Activated CD8-positive, alpha-beta T cell treated with anti-CD3 and anti-CD28 coated beads, Interleukin-2, amount 10 ng/mL, durations not matched to agents 7 days and 5 days (primary cell): ENCODE results near the gene MYRIP. TPM values are rescaled to one million over a fixed set of nuclear protein-coding genes. Genes with fewer than 3 reads are reported as not detected.
"Not testable (repeated sequence)": the region's sequence is repeated elsewhere in the genome, so short reads cannot be mapped to it uniquely, and the experiment has no call there.

Experiments
- ATAC-seq: fragments of 150-1000 bp; cut with Tn5 transposase; one replicate; pipeline ENCODE4 v1.10.0; 2021; ENCODE audit warnings: moderate library complexity
- CTCF ChIA-PET: fragments of 350-600 bp; sonication (Branson Sonifier 250); formaldehyde crosslinking; loops from one replicate; lab custom pipeline; 2021; ENCODE audit warnings: antibody characterized with exemption; lab: Charles Lee
- POLR2A ChIA-PET: fragments of 350-600 bp; sonication (Branson Sonifier 250); formaldehyde crosslinking; loops from one replicate; lab custom pipeline; 2021; ENCODE audit warnings: antibody characterized with exemption; lab: Charles Lee
- DNase-seq: peaks from one replicate; pipeline ENCODE4 v3.0.0-alpha.2; 2020
- H3K27ac Mint-ChIP-seq: one replicate; pipeline ENCODE4 v1.8.0; 2021; ENCODE audit warnings: mild to moderate bottlenecking, mixed read lengths
- H3K27me3 Mint-ChIP-seq: one replicate; pipeline ENCODE4 v1.8.0; 2021; ENCODE audit warnings: low read depth, mixed read lengths
- H3K36me3 Mint-ChIP-seq: one replicate; pipeline ENCODE4 v1.8.0; 2021; ENCODE audit warnings: low read depth, mixed read lengths
- H3K4me1 Mint-ChIP-seq: one replicate; pipeline ENCODE4 v1.8.0; 2021; ENCODE audit warnings: low read depth, mixed read lengths
- H3K4me3 Mint-ChIP-seq: one replicate; pipeline ENCODE4 v1.8.0; 2021; ENCODE audit warnings: mild to moderate bottlenecking, mixed read lengths
- H3K9me3 Mint-ChIP-seq: one replicate; pipeline ENCODE4 v1.8.0; 2022; ENCODE audit warnings: mixed read lengths; ENCODE audit not compliant: insufficient read depth
- total RNA-seq, 2 experiments: library from RNA; stranded (reverse); gene quantifications; one replicate each; pipeline ENCODE4 v1.2.3, GENCODE V29; 2021

Gene MYRIP
- total RNA-seq, 2 experiments from 2014 or later, result not detected

GRCh38 chr3:39809995-39810595 lies 686 bp downstream of the MYRIP start:
- H3K36me3 Mint-ChIP-seq, result peaks cover 3% of the 10 kb centered on the region
- ChIA-PET CTCF (no interaction called here), POLR2A (no interaction called here)
- DNase-seq (no peak), ATAC-seq (no peak)
- H3K4me1 Mint-ChIP-seq, result peaks cover 15% of the 10 kb centered on the region
- H3K4me3 Mint-ChIP-seq, result peak overlapping the region; percentile 57
- no peak overlapping the region for H3K27ac Mint-ChIP-seq
- H3K9me3 Mint-ChIP-seq, result no peaks in the 10 kb centered on the region
- peaks cover 56% of the 10 kb centered on the region for H3K27me3 Mint-ChIP-seq

GRCh38 chr3:39810647-39811161 lies 1.3 kb downstream of the MYRIP start:
- Mint-ChIP-seq H3K4me3 (no peak overlapping the region), H3K27me3 (peaks cover 59% of the 10 kb centered on the region), H3K9me3 (no peaks in the 10 kb centered on the region), H3K27ac (no peak overlapping the region), H3K4me1 (peaks cover 15% of the 10 kb centered on the region), H3K36me3 (peaks cover 3% of the 10 kb centered on the region)
- ATAC-seq (no peak), DNase-seq (no peak)
- ChIA-PET POLR2A (no interaction called here), CTCF (no interaction called here)

GRCh38 chr3:39811561-39811960 lies 2.2 kb downstream of the MYRIP start:
- ChIA-PET POLR2A (no interaction called here), CTCF (interaction anchor here (1.0 to 1.7 kb wide), 2 partner anchors 7 to 9 kb away, joined by 3 to 5 read pairs; no protein-coding TSS in a partner anchor)
- H3K27ac Mint-ChIP-seq, result no peak overlapping the region
- H3K36me3 Mint-ChIP-seq, result peaks cover 3% of the 10 kb centered on the region
- H3K9me3 Mint-ChIP-seq, result no peaks in the 10 kb centered on the region
- no peak overlapping the region for H3K4me3 Mint-ChIP-seq
- H3K27me3 Mint-ChIP-seq, result peaks cover 53% of the 10 kb centered on the region
- H3K4me1 Mint-ChIP-seq, result peaks cover 15% of the 10 kb centered on the region
- ATAC-seq (no peak), DNase-seq (no peak)

DNA sequence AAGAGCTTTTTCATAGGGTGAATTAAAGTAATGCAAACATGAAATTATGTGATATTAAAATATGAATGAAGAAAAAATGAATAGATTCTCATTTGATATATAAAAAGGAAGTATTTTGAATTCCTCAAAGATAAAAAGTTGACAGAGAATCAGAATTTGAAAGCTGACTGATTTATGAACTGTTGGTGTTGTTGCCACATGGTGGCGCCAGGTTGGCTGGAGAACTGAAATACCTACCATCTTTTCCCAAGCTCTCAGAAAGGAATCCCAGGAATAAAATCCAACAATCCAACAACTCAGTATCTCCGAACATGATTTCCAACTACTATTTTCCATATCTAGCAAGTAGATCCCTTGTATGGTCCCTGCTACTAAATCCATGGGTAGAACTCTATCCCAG lies 3.1 kb downstream of the MYRIP start:
- H3K27ac Mint-ChIP-seq, result no peak overlapping the region
- peaks cover 47% of the 10 kb centered on the region for H3K27me3 Mint-ChIP-seq
- H3K4me1 Mint-ChIP-seq, result peaks cover 15% of the 10 kb centered on the region
- DNase-seq, result no peak
- no peaks in the 10 kb centered on the region for H3K9me3 Mint-ChIP-seq
- no peak for ATAC-seq
- H3K4me3 Mint-ChIP-seq, result no peak overlapping the region
- ChIA-PET POLR2A (no interaction called here), CTCF (interaction anchor here (0.8 to 1.7 kb wide), 4 partner anchors 8 to 368 kb away, joined by 3 to 5 read pairs (median 3); no protein-coding TSS in a partner anchor)
- peaks cover 3% of the 10 kb centered on the region for H3K36me3 Mint-ChIP-seq

- no peak overlapping the region for H3K27ac Mint-ChIP-seq
- CTCF ChIA-PET, result no interaction called here
- ATAC-seq (no peak), DNase-seq (no peak)
- peaks cover 10% of the 10 kb centered on the region for H3K4me1 Mint-ChIP-seq
- H3K27me3 Mint-ChIP-seq, result peaks cover 34% of the 10 kb centered on the region
- H3K9me3 Mint-ChIP-seq, result no peaks in the 10 kb centered on the region
- H3K36me3 Mint-ChIP-seq, result peaks cover 3% of the 10 kb centered on the region
- H3K4me3 Mint-ChIP-seq, result no peak overlapping the region
- POLR2A ChIA-PET, result no interaction called here
Measured at GRCh38 chr3:39814007-39814406, 4.6 kb downstream of the MYRIP start.

DNA sequence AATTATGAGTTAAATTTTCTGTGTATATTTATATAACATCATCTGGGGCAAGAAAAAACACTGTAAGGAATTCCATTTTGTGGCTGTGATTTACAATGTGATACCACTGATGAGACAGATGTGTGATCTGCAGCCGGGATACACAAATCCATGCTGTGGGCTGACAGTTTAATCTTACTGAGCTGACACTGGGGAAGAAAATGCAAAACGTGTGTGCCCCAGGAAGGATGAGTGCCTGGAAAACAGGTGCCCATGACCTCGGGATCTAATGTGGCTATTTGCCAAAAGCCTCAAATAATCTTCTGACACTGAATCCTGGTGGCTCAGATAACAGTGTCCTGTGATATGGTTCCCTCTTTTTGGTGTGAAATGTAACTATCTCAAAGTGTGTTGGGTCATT lies 10.5 kb downstream of the MYRIP start:
- Mint-ChIP-seq H3K27ac (no peak overlapping the region), H3K4me3 (no peak overlapping the region), H3K36me3 (no peaks in the 10 kb centered on the region), H3K4me1 (no peaks in the 10 kb centered on the region), H3K9me3 (no peaks in the 10 kb centered on the region), H3K27me3 (peaks cover 13% of the 10 kb centered on the region)
- no peak for ATAC-seq
- DNase-seq, result no peak
- ChIA-PET POLR2A (no interaction called here), CTCF (no interaction called here)

DNA sequence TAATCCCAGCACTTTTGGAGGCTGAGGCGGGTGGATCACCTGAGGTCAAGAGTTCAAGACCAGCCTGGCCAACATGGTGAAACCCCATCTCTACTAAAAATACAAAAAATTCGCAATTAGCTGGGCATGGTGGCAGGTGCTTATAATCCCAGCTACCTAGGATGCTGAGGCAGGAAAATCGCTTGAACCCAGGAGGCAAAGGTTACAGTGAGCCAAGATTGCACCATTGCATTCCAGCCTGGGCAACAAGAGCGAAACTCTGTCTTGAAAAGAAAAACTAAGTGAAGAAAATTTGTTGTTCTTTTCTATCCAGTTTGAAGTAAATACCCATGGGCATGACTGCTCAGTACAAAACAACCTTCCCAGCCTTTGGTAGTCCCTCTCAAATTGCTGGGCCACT lies 24.4 kb downstream of the MYRIP start:
- H3K27ac Mint-ChIP-seq, POLR2A ChIA-PET, H3K4me1 Mint-ChIP-seq, H3K27me3 Mint-ChIP-seq, DNase-seq, H3K36me3 Mint-ChIP-seq, CTCF ChIA-PET, ATAC-seq, H3K4me3 Mint-ChIP-seq, H3K9me3 Mint-ChIP-seq: not testable (repeated sequence)

GRCh38 chr3:39839484-39839883 lies 30.1 kb downstream of the MYRIP start:
- no peak overlapping the region for H3K27ac Mint-ChIP-seq

GRCh38 chr3:39843440-39843839 lies 34.0 kb downstream of the MYRIP start:
- H3K9me3 Mint-ChIP-seq, result no peaks in the 10 kb centered on the region
- no peaks in the 10 kb centered on the region for H3K4me1 Mint-ChIP-seq
- ChIA-PET POLR2A (no interaction called here), CTCF (no interaction called here)
- H3K36me3 Mint-ChIP-seq, result no peaks in the 10 kb centered on the region
- H3K4me3 Mint-ChIP-seq, result no peak overlapping the region
- no peaks in the 10 kb centered on the region for H3K27me3 Mint-ChIP-seq
- no peak for ATAC-seq
- no peak for DNase-seq
- no peak overlapping the region for H3K27ac Mint-ChIP-seq

More at GRCh38 chr3:39839484-39839883, 30.1 kb downstream of the MYRIP start:
- ATAC-seq (no peak), DNase-seq (no peak)
- Mint-ChIP-seq H3K4me3 (no peak overlapping the region), H3K36me3 (no peaks in the 10 kb centered on the region), H3K4me1 (no peaks in the 10 kb centered on the region), H3K9me3 (no peaks in the 10 kb centered on the region), H3K27me3 (no peaks in the 10 kb centered on the region)
- ChIA-PET CTCF (no interaction called here), POLR2A (interaction anchor here (0.7 kb wide), 1 partner anchor 125 kb away, joined by 3 read pairs; no protein-coding TSS in a partner anchor)

DNA sequence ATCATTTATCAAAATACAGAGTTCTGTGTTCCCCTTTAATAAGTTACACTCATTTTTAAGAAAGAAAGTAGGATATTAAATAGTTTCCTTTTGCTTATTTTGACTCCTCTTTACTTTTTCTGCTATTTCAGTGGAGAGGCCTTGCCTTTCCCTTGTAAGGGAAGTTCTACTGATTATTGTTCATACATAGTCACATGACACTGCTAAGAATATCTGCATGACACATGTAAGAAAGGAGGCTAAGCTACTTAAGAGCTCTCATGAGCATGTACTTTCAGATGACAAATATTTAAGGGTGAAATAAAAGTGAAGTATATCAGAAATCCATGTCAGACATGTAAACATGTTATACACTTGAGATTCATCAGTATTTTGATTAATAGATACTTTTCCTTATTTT lies 39.0 kb downstream of the MYRIP start:
- Mint-ChIP-seq H3K27me3 (no peaks in the 10 kb centered on the region), H3K9me3 (no peaks in the 10 kb centered on the region), H3K36me3 (no peaks in the 10 kb centered on the region), H3K27ac (no peak overlapping the region), H3K4me3 (no peak overlapping the region), H3K4me1 (no peaks in the 10 kb centered on the region)
- DNase-seq, result no peak
- ATAC-seq, result no peak
- ChIA-PET CTCF (no interaction called here), POLR2A (no interaction called here)

DNA sequence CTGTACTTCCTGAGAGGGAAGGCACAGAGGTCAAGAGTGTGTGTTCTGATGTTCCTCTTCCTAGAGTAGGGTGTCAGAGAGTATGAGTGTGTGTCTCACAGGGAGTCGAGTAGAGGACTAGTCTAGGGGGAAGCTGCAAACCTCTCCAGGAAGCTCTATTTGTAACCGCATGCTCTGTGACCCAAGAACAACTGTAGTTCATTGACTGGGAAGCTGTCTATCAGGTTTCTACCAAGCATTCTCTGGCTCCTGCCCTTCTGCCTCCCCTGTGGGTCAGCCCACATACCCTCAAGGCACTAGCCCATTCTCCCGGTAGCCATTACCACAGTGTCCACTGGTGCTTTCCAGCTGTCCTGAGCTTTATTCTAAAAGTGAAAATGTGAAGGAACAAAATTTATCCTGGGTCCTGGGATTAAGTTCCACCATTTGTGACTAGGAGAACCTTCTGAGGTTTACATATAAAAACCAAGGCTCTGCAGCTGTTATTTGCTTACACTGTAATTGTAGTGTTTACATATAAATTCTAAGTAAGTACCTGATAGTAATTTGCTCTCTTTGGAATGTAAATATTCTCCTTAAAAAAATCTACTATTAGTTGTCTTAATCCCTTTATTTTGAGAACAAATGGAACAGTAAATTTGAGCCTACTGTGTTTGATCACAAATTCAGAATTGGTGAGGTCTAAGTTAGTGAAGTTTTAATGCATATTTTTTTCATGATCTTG lies 40.7 kb downstream of the MYRIP start:
- Mint-ChIP-seq H3K4me3 (no peak overlapping the region), H3K9me3 (no peaks in the 10 kb centered on the region), H3K36me3 (no peaks in the 10 kb centered on the region), H3K27ac (no peak overlapping the region), H3K4me1 (no peaks in the 10 kb centered on the region), H3K27me3 (no peaks in the 10 kb centered on the region)
- DNase-seq (no peak), ATAC-seq (no peak)
- ChIA-PET CTCF (no interaction called here), POLR2A (no interaction called here)

GRCh38 chr3:39850716-39851032 lies 41.3 kb downstream of the MYRIP start:
- no peaks in the 10 kb centered on the region for H3K9me3 Mint-ChIP-seq

More at GRCh38 chr3:39850716-39851032, 41.3 kb downstream of the MYRIP start:
- ChIA-PET POLR2A (no interaction called here), CTCF (no interaction called here)
- ATAC-seq, result no peak
- Mint-ChIP-seq H3K27ac (no peak overlapping the region), H3K36me3 (no peaks in the 10 kb centered on the region), H3K27me3 (no peaks in the 10 kb centered on the region), H3K4me1 (no peaks in the 10 kb centered on the region), H3K4me3 (no peak overlapping the region)
- DNase-seq, result no peak
